Measurements from ENCODE around the gene ZNF714.

ZNF714 gene

GRCh38 chr19:21126078-21126477, 44.1 kb downstream of the ZNF714 start:
- Histone ChIP-seq H3K9ac (ENCODE audit: low read length) (no peak overlapping the region), H2AFZ (ENCODE audit: low read depth, low read length) (no peak overlapping the region), H3K27ac (ENCODE audit: low read length, poor library complexity, severe bottlenecking) (no peak overlapping the region), H3K4me1 (ENCODE audit: control insufficient read depth, insufficient read depth, low read depth, low read length) (no peaks in the 10 kb centered on the region), H2BK12ac (ENCODE audit: low read length in 2 of 2) (no peak overlapping the region), H2AK5ac (ENCODE audit: low read length, severe bottlenecking) (no peak overlapping the region), H3K36me3 (ENCODE audit: control insufficient read depth in 1 of 2, insufficient read depth in 2 of 2, low read depth in 1 of 2, low read length in 2 of 2) (peaks cover 0 to 3% of the 10 kb centered on the region in 2 experiments), H4K8ac (ENCODE audit: low read length) (no peak overlapping the region), H3K4me3 (ENCODE audit: insufficient read depth in 1 of 2, low read depth in 1 of 2, low read length in 2 of 2) (no peak overlapping the region), H2BK15ac (ENCODE audit: low read depth, poor library complexity, severe bottlenecking) (no peak overlapping the region), H3K27me3 (ENCODE audit: control insufficient read depth in 1 of 2, insufficient read depth in 1 of 2, low read length in 2 of 2) (no peaks in the 10 kb centered on the region), H4K91ac (ENCODE audit: low read length) (no peak overlapping the region), H3K18ac (ENCODE audit: low read depth in 1 of 2, low read length in 2 of 2) (no peak overlapping the region), H3K9me3 (ENCODE audit: control insufficient read depth, low read length) (peaks cover 37% of the 10 kb centered on the region), H2BK5ac (ENCODE audit: low read depth, low read length, poor library complexity, severe bottlenecking) (no peak overlapping the region), H3K4me2 (ENCODE audit: low read length, poor library complexity, severe bottlenecking) (no peak overlapping the region), H3K14ac (ENCODE audit: low read length in 2 of 2) (no peak overlapping the region), H3K23ac (ENCODE audit: low read length in 2 of 2) (no peak overlapping the region), H3K4ac (ENCODE audit: low read depth in 1 of 2, low read length in 2 of 2) (no peak overlapping the region), H3K79me1 (replicated peaks; ENCODE audit: low read length, poor library complexity, severe bottlenecking) (no peaks in the 10 kb centered on the region), H2BK120ac (ENCODE audit: low read depth, low read length) (no peak overlapping the region)
- DNase-seq: no peak

GRCh38 chr19:21127001-21127400, 45.0 kb downstream of the ZNF714 start:
- Histone ChIP-seq H2BK15ac (ENCODE audit: low read depth, poor library complexity, severe bottlenecking) (no peak overlapping the region), H2BK120ac (ENCODE audit: low read depth, low read length) (no peak overlapping the region), H3K9ac (ENCODE audit: low read length) (no peak overlapping the region)

DNA sequence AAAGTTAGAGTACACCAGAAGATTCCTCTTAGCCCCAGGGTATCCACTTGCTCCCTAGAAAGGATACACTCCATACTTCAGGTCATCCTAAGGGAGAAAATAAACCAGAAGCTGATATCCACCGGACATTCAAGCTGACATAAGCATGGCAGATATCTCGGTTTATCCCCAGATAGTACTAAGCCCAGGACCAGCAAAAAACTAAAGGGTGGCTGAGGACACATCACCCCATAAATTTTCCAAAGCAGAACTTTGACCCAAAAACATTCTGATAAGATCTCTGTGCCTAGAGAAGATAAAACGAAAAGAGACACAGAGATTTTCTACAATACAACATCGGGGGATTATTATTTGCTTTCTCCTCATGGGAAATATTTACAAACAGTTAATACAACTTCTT, 45.9 kb downstream of the ZNF714 start:
- no peak for DNase-seq
- WGBS: 90% methylated on average over 2 of the region's 4 CpGs
- H2BK5ac ChIP-seq (ENCODE audit: low read depth, low read length, poor library complexity, severe bottlenecking): no peak overlapping the region

More at GRCh38 chr19:21127001-21127400, 45.0 kb downstream of the ZNF714 start:
- no peak overlapping the region for H4K8ac ChIP-seq (ENCODE audit: low read length)
- H2BK5ac ChIP-seq (ENCODE audit: low read depth, low read length, poor library complexity, severe bottlenecking): no peak overlapping the region
- H4K91ac ChIP-seq (ENCODE audit: low read length): no peak overlapping the region
- H3K27me3 ChIP-seq (ENCODE audit: control insufficient read depth in 1 of 2, insufficient read depth in 1 of 2, low read length in 2 of 2): no peaks in the 10 kb centered on the region
- H2AFZ ChIP-seq (ENCODE audit: low read depth, low read length): no peak overlapping the region
- no peak overlapping the region for H3K4ac ChIP-seq (ENCODE audit: low read depth in 1 of 2, low read length in 2 of 2)
- H3K4me1 ChIP-seq (ENCODE audit: control insufficient read depth, insufficient read depth, low read depth, low read length): no peaks in the 10 kb centered on the region
- H2BK12ac ChIP-seq (ENCODE audit: low read length in 2 of 2): no peak overlapping the region
- peaks cover 0 to 3% of the 10 kb centered on the region in 2 experiments for H3K36me3 ChIP-seq (ENCODE audit: control insufficient read depth in 1 of 2, insufficient read depth in 2 of 2, low read depth in 1 of 2, low read length in 2 of 2)
- H3K4me2 ChIP-seq (ENCODE audit: low read length, poor library complexity, severe bottlenecking): no peak overlapping the region
- whole genome bisulfite sequencing: no CpG with 5 or more reads among the region's 2 CpGs
- H3K23ac ChIP-seq (ENCODE audit: low read length in 2 of 2): no peak overlapping the region
- H3K27ac ChIP-seq (ENCODE audit: low read length, poor library complexity, severe bottlenecking): no peak overlapping the region
- peaks cover 34% of the 10 kb centered on the region for H3K9me3 ChIP-seq (ENCODE audit: control insufficient read depth, low read length)
- no peak for DNase-seq
- H2AK5ac ChIP-seq (ENCODE audit: low read length, severe bottlenecking): no peak overlapping the region
- no peaks in the 10 kb centered on the region for H3K79me1 ChIP-seq (replicated peaks; ENCODE audit: low read length, poor library complexity, severe bottlenecking)
- no peak overlapping the region for H3K18ac ChIP-seq (ENCODE audit: low read depth in 1 of 2, low read length in 2 of 2)
- no peak overlapping the region for H3K4me3 ChIP-seq (ENCODE audit: insufficient read depth in 1 of 2, low read depth in 1 of 2, low read length in 2 of 2)
- H3K14ac ChIP-seq (ENCODE audit: low read length in 2 of 2): no peak overlapping the region

GRCh38 chr19:21128901-21129698, 47.1 kb downstream of the ZNF714 start:
- no peaks in the 10 kb centered on the region for H3K36me3 ChIP-seq (ENCODE audit: control insufficient read depth in 1 of 2, insufficient read depth in 2 of 2, low read depth in 1 of 2, low read length in 2 of 2)
- no peak overlapping the region for H2BK120ac ChIP-seq (ENCODE audit: low read depth, low read length)
- H3K27ac ChIP-seq (ENCODE audit: low read length, poor library complexity, severe bottlenecking): no peak overlapping the region
- DNase-seq: no peak
- H2BK12ac ChIP-seq (ENCODE audit: low read length in 2 of 2): no peak overlapping the region
- H3K23ac ChIP-seq (ENCODE audit: low read length in 2 of 2): no peak overlapping the region
- no peak overlapping the region for H2AK5ac ChIP-seq (ENCODE audit: low read length, severe bottlenecking)
- no peak overlapping the region for H3K18ac ChIP-seq (ENCODE audit: low read depth in 1 of 2, low read length in 2 of 2)
- H3K4ac ChIP-seq (ENCODE audit: low read depth in 1 of 2, low read length in 2 of 2): no peak overlapping the region
- no peak overlapping the region for H4K91ac ChIP-seq (ENCODE audit: low read length)
- WGBS: 92% methylated on average over 6 of the region's 6 CpGs
- no peak overlapping the region for H4K8ac ChIP-seq (ENCODE audit: low read length)
- no peak overlapping the region for H2BK5ac ChIP-seq (ENCODE audit: low read depth, low read length, poor library complexity, severe bottlenecking)
- H3K4me2 ChIP-seq (ENCODE audit: low read length, poor library complexity, severe bottlenecking): no peak overlapping the region
- no peaks in the 10 kb centered on the region for H3K4me1 ChIP-seq (ENCODE audit: control insufficient read depth, insufficient read depth, low read depth, low read length)
- peaks cover 27% of the 10 kb centered on the region for H3K9me3 ChIP-seq (ENCODE audit: control insufficient read depth, low read length)
- H2AFZ ChIP-seq (ENCODE audit: low read depth, low read length): no peak overlapping the region
- no peak overlapping the region for H2BK15ac ChIP-seq (ENCODE audit: low read depth, poor library complexity, severe bottlenecking)
- H3K9ac ChIP-seq (ENCODE audit: low read length): no peak overlapping the region
- no peaks in the 10 kb centered on the region for H3K27me3 ChIP-seq (ENCODE audit: control insufficient read depth in 1 of 2, insufficient read depth in 1 of 2, low read length in 2 of 2)
- H3K79me1 ChIP-seq (replicated peaks; ENCODE audit: low read length, poor library complexity, severe bottlenecking): no peaks in the 10 kb centered on the region
- no peak overlapping the region for H3K4me3 ChIP-seq (ENCODE audit: insufficient read depth in 1 of 2, low read depth in 1 of 2, low read length in 2 of 2)
- no peak overlapping the region for H3K14ac ChIP-seq (ENCODE audit: low read length in 2 of 2)

More for the DNA sequence above, 45.9 kb downstream of the ZNF714 start:
- Histone ChIP-seq H2AFZ (ENCODE audit: low read depth, low read length) (no peak overlapping the region), H3K27ac (ENCODE audit: low read length, poor library complexity, severe bottlenecking) (no peak overlapping the region), H3K79me1 (replicated peaks; ENCODE audit: low read length, poor library complexity, severe bottlenecking) (no peaks in the 10 kb centered on the region), H3K27me3 (ENCODE audit: control insufficient read depth in 1 of 2, insufficient read depth in 1 of 2, low read length in 2 of 2) (no peaks in the 10 kb centered on the region), H3K4me2 (ENCODE audit: low read length, poor library complexity, severe bottlenecking) (no peak overlapping the region), H3K14ac (ENCODE audit: low read length in 2 of 2) (no peak overlapping the region), H2AK5ac (ENCODE audit: low read length, severe bottlenecking) (no peak overlapping the region), H3K4me3 (ENCODE audit: insufficient read depth in 1 of 2, low read depth in 1 of 2, low read length in 2 of 2) (no peak overlapping the region), H4K91ac (ENCODE audit: low read length) (no peak overlapping the region), H3K18ac (ENCODE audit: low read depth in 1 of 2, low read length in 2 of 2) (no peak overlapping the region), H3K9me3 (ENCODE audit: control insufficient read depth, low read length) (peaks cover 27% of the 10 kb centered on the region), H4K8ac (ENCODE audit: low read length) (no peak overlapping the region), H3K23ac (ENCODE audit: low read length in 2 of 2) (no peak overlapping the region), H3K4me1 (ENCODE audit: control insufficient read depth, insufficient read depth, low read depth, low read length) (no peaks in the 10 kb centered on the region), H3K36me3 (ENCODE audit: control insufficient read depth in 1 of 2, insufficient read depth in 2 of 2, low read depth in 1 of 2, low read length in 2 of 2) (no peaks in the 10 kb centered on the region), H2BK120ac (ENCODE audit: low read depth, low read length) (no peak overlapping the region), H3K4ac (ENCODE audit: low read depth in 1 of 2, low read length in 2 of 2) (no peak overlapping the region), H3K9ac (ENCODE audit: low read length) (no peak overlapping the region), H2BK15ac (ENCODE audit: low read depth, poor library complexity, severe bottlenecking) (no peak overlapping the region), H2BK12ac (ENCODE audit: low read length in 2 of 2) (no peak overlapping the region)

Data from mesenchymal stem cell (in vitro differentiated cells and primary cell).